Effector CD8-positive, alpha-beta T cell (primary cell): ENCODE measurements around the gene GIMAP6.
"Not testable (repeated sequence)": the region's sequence is repeated elsewhere in the genome, so short reads cannot be mapped to it uniquely, and the experiment has no call there.

Experiments used
- DNase-seq: peaks from one replicate; lab custom pipeline; 2025; lab: John Stamatoyannopoulos, UW
- total RNA-seq, 4 experiments: gene quantifications; one replicate each; lab custom pipeline; 2026; lab: John Stamatoyannopoulos, UW

Gene GIMAP6
- total RNA-seq, result 115 to 319 (median 261) reads per million in 4 experiments

DNA sequence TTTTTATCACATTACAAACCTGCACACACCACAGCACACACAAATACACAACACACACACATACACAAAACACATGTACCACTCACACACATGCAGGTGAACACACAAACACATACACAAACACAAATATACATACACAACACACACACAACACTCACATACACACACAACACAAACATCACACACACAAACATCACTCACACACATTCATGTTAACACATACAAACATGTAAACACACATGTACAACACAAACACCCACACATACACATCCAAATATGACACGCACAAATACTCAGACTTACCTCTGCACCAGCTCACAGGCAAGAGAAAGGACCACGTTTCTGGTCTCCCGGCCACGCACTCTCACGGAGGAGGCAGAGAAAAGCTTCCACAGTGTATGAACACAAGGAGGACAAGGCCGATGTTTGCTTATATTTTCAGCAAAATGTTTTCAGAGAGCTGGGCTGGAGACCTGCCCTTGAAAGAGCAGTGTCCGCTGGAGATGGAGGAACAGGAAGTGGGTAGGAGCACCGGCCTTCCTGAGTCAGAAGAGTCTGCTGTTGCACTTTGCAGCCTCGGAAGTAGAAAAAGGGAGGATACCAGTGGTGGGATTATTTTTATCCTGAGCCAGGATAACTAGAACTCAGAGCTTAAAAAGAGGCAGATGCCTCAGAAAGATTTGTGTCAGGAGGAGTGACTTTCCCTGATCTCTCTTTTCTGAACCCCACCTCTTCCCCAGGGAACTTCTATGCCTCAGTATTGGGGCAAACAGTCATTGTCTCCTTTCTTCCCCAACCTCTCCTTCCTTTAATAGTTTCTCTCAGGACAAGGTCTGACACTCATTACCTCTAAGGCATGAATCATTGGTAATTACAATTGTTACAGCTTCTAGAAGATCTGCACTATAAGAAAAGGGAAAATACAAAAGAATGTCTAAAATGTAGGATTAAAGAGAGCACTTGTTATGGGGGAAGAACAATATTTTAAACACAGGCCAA lies at the start of gene GIMAP6:
GIMAP6 (minus strand) TSS at position 520 of the 999 bp plus-strand sequence. CDS start 2,243 bp downstream, outside the sequence.
- no peak for DNase-seq

GRCh38 chr7:150680364-150680763 lies 48.2 kb upstream of the GIMAP6 start:
- not testable (repeated sequence) for DNase-seq

- DNase-seq, result not testable (repeated sequence)
Measured at GRCh38 chr7:150678601-150679000, 46.4 kb upstream of the GIMAP6 start.

GRCh38 chr7:150676854-150677253 lies 44.7 kb upstream of the GIMAP6 start:
- DNase-seq, result not testable (repeated sequence)

- DNase-seq, result not testable (repeated sequence)
Measured at GRCh38 chr7:150676276-150676675, 44.1 kb upstream of the GIMAP6 start.

GRCh38 chr7:150675714-150676113 lies 43.5 kb upstream of the GIMAP6 start:
- no peak for DNase-seq

DNA sequence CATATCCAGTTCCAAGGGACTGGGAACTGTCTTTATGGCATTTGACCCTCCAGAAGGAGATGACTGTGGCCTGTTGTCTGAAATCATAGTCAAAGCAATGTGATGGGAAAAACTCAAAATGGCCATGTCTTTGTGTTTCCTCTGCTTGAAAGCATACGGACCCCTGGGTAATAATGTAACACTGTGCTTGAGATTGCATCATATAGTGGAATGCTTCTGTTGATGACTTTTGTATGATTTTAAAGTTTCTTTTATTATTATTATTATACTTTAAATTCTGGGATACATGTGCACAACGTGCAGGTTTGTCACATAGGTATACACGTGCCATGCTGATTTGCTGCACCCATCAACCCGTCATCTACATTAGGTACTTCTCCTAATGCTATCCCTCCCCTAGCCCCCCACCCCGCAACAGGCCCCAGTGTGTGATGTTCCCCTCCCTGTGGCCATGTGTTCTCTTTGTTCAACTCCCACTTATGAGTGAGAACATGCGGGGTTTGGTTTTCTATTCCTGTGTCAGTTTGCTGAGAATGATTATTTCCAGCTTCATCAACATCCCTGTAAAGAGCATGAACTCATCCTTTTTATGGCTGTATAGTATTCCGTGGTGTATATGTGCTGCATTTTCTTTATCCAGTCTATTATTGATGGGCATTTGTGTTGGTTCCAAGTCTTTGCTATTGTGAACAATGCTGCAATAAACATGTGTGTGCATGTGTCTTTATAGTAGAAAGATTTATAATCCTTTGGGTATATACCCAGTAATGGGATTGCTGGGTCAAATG lies 39.8 kb upstream of the GIMAP6 start:
- DNase-seq, result not testable (repeated sequence)

GRCh38 chr7:150668977-150669376 lies 36.8 kb upstream of the GIMAP6 start:
- no peak for DNase-seq

GRCh38 chr7:150668472-150668911 lies 36.3 kb upstream of the GIMAP6 start:
- no peak for DNase-seq

DNA sequence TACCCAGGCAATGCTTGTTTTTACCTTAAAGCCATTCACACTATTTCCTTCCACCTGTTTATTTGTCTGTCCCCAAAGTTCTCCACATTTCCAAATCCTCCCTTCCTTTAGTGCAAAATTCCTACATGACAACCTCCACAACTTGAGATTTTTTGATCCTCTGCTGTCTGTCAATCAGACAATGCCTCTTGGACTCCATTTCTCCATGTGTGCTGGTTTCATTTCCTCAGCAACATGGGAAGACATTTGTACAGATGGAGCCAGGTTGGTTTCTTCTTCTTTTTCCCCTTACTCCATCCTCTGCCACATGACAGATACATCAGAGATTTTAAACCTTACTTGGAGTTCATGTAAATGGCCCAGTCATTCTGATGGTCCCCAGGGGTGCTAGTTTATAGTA lies 34.2 kb upstream of the GIMAP6 start:
- no peak for DNase-seq

DNA sequence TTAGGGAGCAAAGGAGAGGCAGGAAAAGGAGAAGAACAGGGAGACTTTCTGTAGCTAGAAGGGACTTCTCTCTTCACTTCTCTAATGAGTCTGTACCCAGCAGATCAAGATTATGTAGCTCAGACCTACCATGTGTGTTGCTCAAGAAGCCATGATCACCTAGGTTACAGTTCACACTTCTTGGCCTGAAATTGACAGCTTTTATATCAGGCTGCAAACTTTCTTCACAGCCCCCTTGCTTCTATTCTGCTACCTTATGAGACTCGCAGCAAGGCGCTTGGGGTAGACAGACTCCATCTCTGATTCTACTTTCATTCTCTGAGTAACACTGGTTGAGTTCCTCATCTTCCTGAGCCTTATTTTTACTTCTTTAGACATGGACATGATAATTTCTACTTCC lies 33.7 kb upstream of the GIMAP6 start:
- no peak for DNase-seq

- DNase-seq, result no peak
Measured at GRCh38 chr7:150665089-150665748, 33.0 kb upstream of the GIMAP6 start.

DNA sequence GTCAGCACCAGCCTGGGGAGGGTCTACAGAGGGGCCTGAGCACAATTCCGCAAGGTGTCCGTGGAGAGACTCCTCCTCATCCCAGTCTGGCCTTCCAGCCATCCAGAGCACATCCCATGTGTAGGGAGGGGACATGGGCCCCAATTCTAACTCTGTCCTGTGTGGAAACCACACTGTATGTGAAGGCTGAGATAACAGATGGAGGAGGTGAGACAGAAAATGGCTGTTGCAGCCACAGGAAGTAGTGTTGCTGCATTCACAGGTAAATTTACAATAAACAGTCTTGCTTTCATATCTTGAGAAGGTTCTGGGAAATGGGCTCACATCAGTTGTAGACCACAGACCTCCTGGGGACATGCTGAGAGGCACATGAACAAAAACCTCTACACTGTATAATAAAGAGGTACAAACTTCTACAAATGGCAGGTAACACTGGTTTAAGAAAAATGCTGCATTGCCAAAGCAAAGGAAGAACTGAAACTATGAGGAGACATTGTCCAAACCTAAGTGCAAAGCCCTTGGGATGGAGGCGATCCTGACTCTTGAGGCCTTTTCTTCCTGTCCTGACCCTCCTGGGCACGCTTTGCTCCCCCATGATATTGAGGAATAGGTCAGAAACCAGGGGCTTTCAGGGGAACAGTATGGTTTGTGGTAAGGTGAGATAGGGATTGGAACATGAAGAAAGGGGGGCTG lies 31.8 kb upstream of the GIMAP6 start:
- no peak for DNase-seq

DNA sequence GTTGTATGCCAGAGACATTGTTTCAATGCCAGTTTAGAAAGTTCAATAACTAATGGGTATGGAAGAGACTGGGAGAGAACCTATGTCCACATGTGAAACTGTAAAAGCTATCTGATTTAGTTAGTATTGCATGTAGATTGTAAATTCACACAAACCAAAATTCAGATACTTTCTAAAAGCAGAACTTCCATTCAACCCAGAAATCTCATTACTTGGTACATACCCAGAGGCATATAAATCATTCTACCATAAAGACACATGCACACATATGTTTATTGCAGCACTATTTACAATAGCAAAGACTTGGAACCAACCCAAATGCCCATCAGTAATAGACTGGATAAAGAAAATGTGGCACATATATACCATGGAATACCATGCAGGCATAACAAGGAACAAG lies 30.6 kb upstream of the GIMAP6 start:
- not testable (repeated sequence) for DNase-seq

GRCh38 chr7:150660939-150661613 lies 28.9 kb upstream of the GIMAP6 start:
- DNase-seq, result no peak

DNA sequence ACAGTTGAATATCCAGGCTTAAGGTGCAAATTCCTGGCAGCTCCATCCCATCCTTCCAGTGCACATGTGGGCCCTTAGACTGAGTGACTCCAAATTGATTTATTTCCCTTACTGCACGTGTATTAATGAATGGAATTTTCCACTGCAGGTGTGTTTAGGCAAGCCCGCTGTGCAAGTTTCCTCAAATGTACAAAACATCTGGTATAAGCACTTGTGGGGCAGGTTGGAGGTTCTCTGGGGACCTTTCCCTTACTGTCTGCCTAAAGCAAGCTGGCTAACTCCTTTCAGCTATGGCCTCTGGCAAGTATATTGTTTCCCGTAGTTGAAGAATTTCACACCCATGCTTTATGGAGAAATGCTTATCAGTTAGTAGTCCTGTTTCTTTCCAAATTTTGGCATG lies 25.3 kb upstream of the GIMAP6 start:
- DNase-seq, result no peak

DNA sequence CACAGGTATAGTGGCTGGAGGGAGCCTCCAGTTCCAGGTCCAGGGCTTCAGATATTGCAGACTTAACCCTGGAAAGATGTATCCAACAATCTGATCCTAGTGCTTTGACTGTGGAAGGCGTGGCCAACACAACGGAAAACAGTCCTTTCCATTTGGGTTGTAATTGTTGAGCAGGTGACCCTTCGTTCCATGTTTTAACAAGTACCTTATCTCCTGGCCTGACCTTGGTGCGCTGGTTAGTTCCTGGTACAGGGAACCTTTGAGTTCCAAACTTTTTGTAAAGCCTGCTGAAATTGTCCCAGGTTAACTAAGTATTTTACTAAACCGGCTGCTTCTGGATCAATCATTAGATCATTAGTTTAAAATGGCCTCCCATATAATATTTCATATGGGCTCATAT lies 23.9 kb upstream of the GIMAP6 start:
- no peak for DNase-seq

GRCh38 chr7:150654692-150655091 lies 22.5 kb upstream of the GIMAP6 start:
- DNase-seq, result no peak

DNA sequence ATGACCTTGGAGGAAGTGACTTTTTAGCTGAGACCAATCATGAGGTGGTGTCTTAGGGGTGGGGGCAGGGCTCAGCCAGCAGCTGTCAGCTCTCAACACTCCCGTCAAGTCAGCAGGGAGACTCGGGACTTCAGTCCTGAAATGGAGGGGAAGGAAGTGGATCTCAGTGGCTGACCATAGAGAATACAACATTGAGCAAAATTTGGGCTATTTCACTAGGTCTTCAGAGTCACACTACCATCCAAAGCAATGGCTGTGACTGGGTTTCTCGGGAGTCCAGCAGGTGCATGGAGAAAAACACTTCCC lies 16.8 kb upstream of the GIMAP6 start:
- DNase-seq, result no peak

GRCh38 chr7:150648353-150649079 lies 16.3 kb upstream of the GIMAP6 start:
- no peak for DNase-seq
